PC-3 (cell line): ENCODE measurements around the gene A4GNT. TPM values are rescaled to one million over a fixed set of nuclear protein-coding genes. Genes with fewer than 3 reads are reported as not detected.

Experiments used
- ATAC-seq: fragments of 200-7000 bp; cut with Tn5 transposase; 2 replicates; pipeline ENCODE4 v1.9.1; 2020; ENCODE audit warnings: mild to moderate bottlenecking, moderate library complexity
- BruUV-seq: library from RNA; stranded (reverse); fragments of 400-500 nt; replicated peaks from 2 replicates; lab custom pipeline; 2021; lab: Mats Ljungman, UMichigan
- CTCF ChIA-PET: fragments of 300-600 bp; sonication (Branson Sonifier 250); formaldehyde crosslinking; loops from one replicate; lab custom pipeline; 2022; ENCODE audit warnings: antibody characterized with exemption; lab: Charles Lee
- POLR2A ChIA-PET: fragments of 300-600 bp; sonication (Branson Sonifier 250); formaldehyde crosslinking; loops from one replicate; lab custom pipeline; 2022; ENCODE audit warnings: antibody characterized with exemption; ENCODE audit not compliant: unreplicated experiment; lab: Charles Lee
- DNase-seq: peaks from one replicate; pipeline ENCODE4 v3.0.0-alpha.2; 2015
- H2AFZ ChIP-seq: fragments of 300-600 bp; sonication (generic); 2 replicates; pipeline ENCODE4 v1.6.0; 2016; ENCODE audit warnings: antibody characterized with exemption, low read length
- H3F3A ChIP-seq: fragments of 300-600 bp; sonication (generic); one replicate; pipeline ENCODE4 v1.6.0; 2017; ENCODE audit warnings: antibody characterized with exemption, low read length, control low read depth, mild to moderate bottlenecking; ENCODE audit not compliant: unreplicated experiment
- H3K27ac ChIP-seq: fragments of 300-600 bp; sonication (generic); 2 replicates; pipeline ENCODE4 v1.5.1; 2016; ENCODE audit warnings: mild to moderate bottlenecking, low read length
- H3K27me3 ChIP-seq: fragments of 300-600 bp; sonication (generic); 2 replicates; pipeline ENCODE4 v1.6.1; 2016; ENCODE audit warnings: low read length, mixed read lengths
- H3K36me3 ChIP-seq: fragments of 300-600 bp; sonication (generic); 2 replicates; pipeline ENCODE4 v1.6.1; 2016; ENCODE audit warnings: low read depth, mixed run types, low read length, mixed read lengths
- H3K4me1 ChIP-seq: fragments of 300-600 bp; sonication (generic); 2 replicates; pipeline ENCODE4 v1.5.1; 2016; ENCODE audit warnings: low read length; ENCODE audit not compliant: insufficient read depth
- H3K4me2 ChIP-seq: fragments of 300-600 bp; sonication (generic); 2 replicates; pipeline ENCODE4 v1.6.0; 2016; ENCODE audit warnings: low read length
- H3K4me3 ChIP-seq: fragments of 300-600 bp; sonication (generic); 2 replicates; pipeline ENCODE4 v1.5.1; 2016; ENCODE audit warnings: mild to moderate bottlenecking, low read length, mixed read lengths
- H3K79me2 ChIP-seq: fragments of 300-600 bp; sonication (generic); 2 replicates; pipeline ENCODE4 v1.6.1; 2017; ENCODE audit warnings: low read length, mixed read lengths
- H3K9ac ChIP-seq: fragments of 300-600 bp; sonication (generic); 2 replicates; pipeline ENCODE4 v1.6.0; 2016; ENCODE audit warnings: mild to moderate bottlenecking, low read length
- H3K9me2 ChIP-seq: fragments of 300-600 bp; sonication (generic); replicated peaks from 2 replicates; pipeline ENCODE4 v1.6.1; 2016; ENCODE audit warnings: mixed run types, low read length, mixed read lengths
- H3K9me3 ChIP-seq: fragments of 300-600 bp; sonication (generic); 2 replicates; pipeline ENCODE4 v1.6.1; 2016; ENCODE audit warnings: low read length, mixed read lengths
- H4K20me1 ChIP-seq: fragments of 300-600 bp; sonication (generic); 2 replicates; pipeline ENCODE4 v1.6.1; 2016; ENCODE audit warnings: low read length, mixed read lengths
- CTCF ChIP-seq: fragments of 300-600 bp; sonication (generic); conservative IDR thresholded peaks from 2 replicates; pipeline ENCODE4 v1.5.1; 2017; ENCODE audit warnings: antibody characterized with exemption, low read depth, mild to moderate bottlenecking, low read length
- EZH2 ChIP-seq: fragments of 300-600 bp; sonication (generic); IDR thresholded peaks from one replicate; pipeline ENCODE4 v1.6.1; 2017; ENCODE audit warnings: antibody characterized with exemption, mild to moderate bottlenecking, low read length; ENCODE audit not compliant: unreplicated experiment
- EZH2phosphoT487 ChIP-seq: fragments of 300-600 bp; sonication (generic); IDR thresholded peaks from 2 replicates; pipeline ENCODE4 v1.6.1; 2018; ENCODE audit warnings: mild to moderate bottlenecking, antibody characterized with exemption, low read length, borderline replicate concordance
- intact Hi-C: fragments of 100-400 bp; cut with micrococcal nuclease; formaldehyde crosslinking; loops from 2 replicates; pipeline ENCODE4 v1.9.0; 2023
- total RNA-seq: library from RNA; depleted of rRNA; stranded (reverse); fragments of >200 nt; gene quantifications from 2 replicates; pipeline ENCODE4 v1.2.3, GENCODE V29; 2014

A4GNT gene
- total RNA-seq, 1 experiment from 2014 or later, result not detected

- ATAC-seq, result no peak
- no peaks in the 10 kb centered on the region for H3K27me3 ChIP-seq
- no peak for DNase-seq
- no peak overlapping the region for H2AFZ ChIP-seq
- H4K20me1 ChIP-seq, result no peaks in the 10 kb centered on the region
- H3K4me1 ChIP-seq, result 0 out of 2 replicates have a peak, but pooled peaks cover 5% of the 10 kb centered on the region
- no peaks in the 10 kb centered on the region for H3K36me3 ChIP-seq
- intact Hi-C loops, result loop anchor here (5.0 kb wide), 1 partner anchor 175 kb away; the partner anchor contains the start of gene MRAS
- no peaks in the 10 kb centered on the region for H3K9me3 ChIP-seq
- no peaks in the 10 kb centered on the region for H3F3A ChIP-seq
- H3K4me2 ChIP-seq, result peak overlapping the region; percentile 79
- ChIA-PET POLR2A (no interaction called here), CTCF (no interaction called here)
- H3K79me2 ChIP-seq, result peaks cover 32% of the 10 kb centered on the region
- TF ChIP-seq EZH2phosphoT487 (no peak), EZH2 (no peak), CTCF (no peak)
- no TSS peak for BruUV-seq
- H3K4me3 ChIP-seq, result no peak overlapping the region
- no peak overlapping the region for H3K9ac ChIP-seq
- no peak overlapping the region for H3K27ac ChIP-seq
- no peaks in the 10 kb centered on the region for H3K9me2 ChIP-seq
Measured at GRCh38 chr3:138172625-138173024, 40.4 kb upstream of the A4GNT start.

- H2AFZ ChIP-seq, result no peak overlapping the region
- peaks cover 17% of the 10 kb centered on the region for H3K36me3 ChIP-seq
- ATAC-seq (no peak), DNase-seq (no peak)
- H3K4me2 ChIP-seq, result no peak overlapping the region
- no peaks in the 10 kb centered on the region for H3K4me1 ChIP-seq
- no peaks in the 10 kb centered on the region for H3F3A ChIP-seq
- H3K9me3 ChIP-seq, result no peaks in the 10 kb centered on the region
- H3K9ac ChIP-seq, result no peak overlapping the region
- H3K27ac ChIP-seq, result no peak overlapping the region
- no peaks in the 10 kb centered on the region for H3K27me3 ChIP-seq
- ChIA-PET CTCF (no interaction called here), POLR2A (no interaction called here)
- H3K79me2 ChIP-seq, result no peaks in the 10 kb centered on the region
- TF ChIP-seq EZH2phosphoT487 (no peak), CTCF (no peak), EZH2 (no peak)
- BruUV-seq, result no TSS peak
- no peaks in the 10 kb centered on the region for H4K20me1 ChIP-seq
- H3K9me2 ChIP-seq, result no peaks in the 10 kb centered on the region
- H3K4me3 ChIP-seq, result no peak overlapping the region
- intact Hi-C loops, result no loop called here
Measured at GRCh38 chr3:138165061-138165460, 32.9 kb upstream of the A4GNT start.

- ChIA-PET POLR2A (no interaction called here), CTCF (no interaction called here)
- Histone ChIP-seq H2AFZ (no peak overlapping the region), H3K36me3 (peaks cover 8% of the 10 kb centered on the region; the same call in 1 of the 2 replicates), H3K4me3 (no peak overlapping the region), H3K9me2 (no peaks in the 10 kb centered on the region), H3K9me3 (no peaks in the 10 kb centered on the region), H3K4me1 (no peaks in the 10 kb centered on the region), H3F3A (no peaks in the 10 kb centered on the region), H3K27me3 (no peaks in the 10 kb centered on the region), H3K79me2 (no peaks in the 10 kb centered on the region), H4K20me1 (no peaks in the 10 kb centered on the region), H3K9ac (no peak overlapping the region), H3K27ac (no peak overlapping the region), H3K4me2 (no peak overlapping the region)
- ATAC-seq (no peak), DNase-seq (no peak)
- intact Hi-C loops, result no loop called here
- BruUV-seq, result no TSS peak
- TF ChIP-seq EZH2phosphoT487 (no peak), EZH2 (no peak), CTCF (no peak)
Measured at GRCh38 chr3:138157743-138158142, 25.6 kb upstream of the A4GNT start.
